Liver (tissue), 9 donors: Measurements from ENCODE around the gene CCR6. TPM values are rescaled to one million over a fixed set of nuclear protein-coding genes. Genes with fewer than 3 reads are reported as not detected.

Experiments used
- DNase-seq: peaks from one replicate; pipeline ENCODE4 v3.0.0-alpha.2; 2017; ENCODE audit warnings: low spot score
- H3K27ac ChIP-seq, 2 donors: one replicate each; pipeline ENCODE4 v1.7.0; 2013; ENCODE audit warnings: inconsistent platforms in 2 of 2, low read length in 2 of 2, control low read depth in 1 of 2, low read depth in 1 of 2, mild to moderate bottlenecking in 1 of 2
- H3K27me3 ChIP-seq, 4 donors: one replicate each; pipeline versions ENCODE4 v1.6.1 to v1.7.0; 2013; ENCODE audit warnings: low read length in 3 of 4, inconsistent platforms in 1 of 4, mild to moderate bottlenecking in 1 of 4, moderate library complexity in 1 of 4; ENCODE audit not compliant: control insufficient read depth in 4 of 4, insufficient read depth in 4 of 4
- H3K36me3 ChIP-seq, 4 donors: one replicate each; pipeline versions ENCODE4 v1.6.1 to v1.7.0; 2013; ENCODE audit warnings: low read length in 3 of 4, mild to moderate bottlenecking in 3 of 4, low read depth in 1 of 4, moderate library complexity in 1 of 4; ENCODE audit not compliant: control insufficient read depth in 4 of 4, insufficient read depth in 3 of 4
- H3K4me1 ChIP-seq, 4 donors: one replicate each; pipeline versions ENCODE4 v1.6.1 to v1.7.0; 2013; ENCODE audit warnings: low read length in 3 of 4, mild to moderate bottlenecking in 3 of 4, moderate library complexity in 1 of 4; ENCODE audit not compliant: control insufficient read depth in 4 of 4, insufficient read depth in 4 of 4
- H3K4me3 ChIP-seq, 3 donors: one replicate each; pipeline versions ENCODE4 v1.6.1 to v1.7.0; 2013; ENCODE audit warnings: low read length in 3 of 3, control low read depth in 1 of 3, low read depth in 1 of 3, mild to moderate bottlenecking in 1 of 3
- H3K9ac ChIP-seq, 2 donors: one replicate each; pipeline ENCODE4 v1.7.0; 2013; ENCODE audit warnings: low read length in 2 of 2, mild to moderate bottlenecking in 2 of 2, moderate library complexity in 2 of 2, control low read depth in 1 of 2, low read depth in 1 of 2
- H3K9me3 ChIP-seq, 4 donors: one replicate each; pipeline versions ENCODE4 v1.6.1 to v1.7.0; 2013; ENCODE audit warnings: low read length in 3 of 4; ENCODE audit not compliant: control insufficient read depth in 4 of 4
- EGR1 ChIP-seq, 2 donors: IDR thresholded peaks; 2 replicates each; pipeline ENCODE4 v1.6.1; 2016 to 2018; ENCODE audit warnings: antibody characterized with exemption in 2 of 2, low read depth in 2 of 2
- FOXA1 ChIP-seq: IDR thresholded peaks from 2 replicates; pipeline ENCODE4 v1.6.1; 2016; ENCODE audit warnings: antibody characterized with exemption
- FOXA2 ChIP-seq: IDR thresholded peaks from 2 replicates; pipeline ENCODE4 v1.6.1; 2016; ENCODE audit warnings: antibody characterized with exemption
- HNF4A ChIP-seq, 2 donors: conservative IDR thresholded peaks; 2 replicates each; pipeline ENCODE4 v1.6.1; 2016; ENCODE audit warnings: antibody characterized with exemption in 2 of 2, mild to moderate bottlenecking in 2 of 2
- HNF4G ChIP-seq: IDR thresholded peaks from 2 replicates; pipeline ENCODE4 v1.6.1; 2016; ENCODE audit warnings: antibody characterized with exemption
- JUND ChIP-seq, 2 donors: IDR thresholded peaks; 2 replicates each; pipeline ENCODE4 v1.6.1; 2016; ENCODE audit warnings: antibody characterized with exemption in 2 of 2
- NR2F2 ChIP-seq: IDR thresholded peaks from 2 replicates; pipeline ENCODE4 v1.6.1; 2016; ENCODE audit warnings: antibody characterized with exemption
- RAD21 ChIP-seq, 2 donors: IDR thresholded peaks; 2 replicates each; pipeline ENCODE4 v1.6.1; 2016; ENCODE audit warnings: antibody characterized with exemption in 2 of 2, mild to moderate bottlenecking in 2 of 2
- RXRA ChIP-seq, 2 donors: IDR thresholded peaks; 2 replicates each; pipeline ENCODE4 v1.6.1; 2017 to 2018; ENCODE audit warnings: antibody characterized with exemption in 2 of 2, mild to moderate bottlenecking in 1 of 2
- SP1 ChIP-seq: IDR thresholded peaks from 2 replicates; pipeline ENCODE4 v1.6.1; 2018; ENCODE audit warnings: antibody characterized with exemption, mild to moderate bottlenecking
- TAF1 ChIP-seq: conservative IDR thresholded peaks from 2 replicates; pipeline ENCODE4 v1.6.1; 2016; ENCODE audit warnings: antibody characterized with exemption, mild to moderate bottlenecking
- YY1 ChIP-seq: IDR thresholded peaks from 2 replicates; pipeline ENCODE4 v1.6.1; 2016; ENCODE audit warnings: antibody characterized with exemption, mild to moderate bottlenecking
- WGBS: extraction: QIAGEN DNeasy Blood & Tissue Kit; methylation state at CpG from one replicate; pipeline ENCODE4 v1.1.7; 2013; 5-methylcytosine and 5-hydroxymethylcytosine counted together
- polyA plus RNA-seq, 2 donors: library from polyadenylated mRNA; stranded (reverse) in 1 of 2; unstranded in 1 of 2; fragments of 200-250 nt in 1 of 2; fragments of >200 nt in 1 of 2; fragmentation: Nextera tagmentation in 1 of 2; extraction: Ambion mirVana in 1 of 2; gene quantifications; one replicate each; pipeline versions ENCODE4 v1.2.1 to v1.2.3, GENCODE V29; 2013 to 2015
- total RNA-seq, 2 donors: library from RNA; depleted of rRNA; stranded (reverse); fragments of >200 nt; gene quantifications; one replicate each; pipeline ENCODE4 v1.2.3, GENCODE V29; 2014
- TF ChIP-seq, protein P1 (sequence below): IDR thresholded peaks from 2 replicates; pipeline ENCODE4 v1.6.1; 2016; ENCODE audit warnings: antibody characterized with exemption
- TF ChIP-seq, protein P2 (sequence below): IDR thresholded peaks from 2 replicates; pipeline ENCODE4 v1.6.1; 2016; ENCODE audit warnings: antibody characterized with exemption
- TF ChIP-seq, protein P3 (sequence below): IDR thresholded peaks from 2 replicates; pipeline ENCODE4 v1.6.1; 2016; ENCODE audit warnings: antibody characterized with exemption
- TF ChIP-seq, protein P4 (sequence below): fragments of 150-350 bp; IDR thresholded peaks from 2 replicates; pipeline ENCODE4 v1.5.1; 2017; ENCODE audit warnings: improper control_type of control experiment, low read depth, low read length; ENCODE audit not compliant: missing input control
- TF ChIP-seq, protein P5 (sequence below): IDR thresholded peaks from 2 replicates; pipeline ENCODE4 v1.6.1; 2016; ENCODE audit warnings: antibody characterized with exemption, mild to moderate bottlenecking
- donor health status: healthy.
- donor health status: healthy.
- donor health status: healthy.
- donor health status: healthy.
- donor health status: healthy.

CCR6 gene
- total and polyA plus RNA-seq, 4 donors: 0.02 to 8.4 TPM; not detected in 2

DNA sequence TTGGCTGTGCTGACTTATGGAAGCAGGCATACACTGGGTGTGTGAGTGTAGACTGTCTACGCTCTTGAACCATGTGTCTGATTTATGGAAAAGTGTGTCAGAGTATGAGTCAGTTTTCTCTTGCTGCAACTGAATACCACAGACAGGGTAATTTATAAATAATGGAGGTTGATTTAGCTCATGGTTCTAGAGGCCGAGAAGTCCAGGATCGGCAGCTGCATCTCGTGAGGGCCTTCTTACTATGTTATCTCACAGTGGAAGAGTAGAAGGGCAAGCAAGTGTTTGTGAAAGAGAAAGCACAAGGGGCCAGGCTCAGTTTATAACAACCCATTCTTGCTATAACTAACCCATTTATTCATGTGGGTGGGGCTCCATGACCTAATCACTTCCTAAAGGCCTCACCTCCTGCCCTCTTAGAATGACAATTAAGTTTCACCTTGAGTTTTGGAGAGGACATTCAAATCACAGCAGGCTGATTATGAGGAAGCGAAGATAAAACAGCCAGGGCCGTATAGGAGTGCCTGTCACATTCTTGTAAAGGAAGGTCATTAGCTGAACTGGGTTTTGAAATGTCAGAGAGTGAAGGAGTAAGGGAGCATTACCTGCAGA, 28.1 kb downstream of the CCR6 start:
- Histone ChIP-seq H3K4me1 (no peaks in the 10 kb centered on the region), H3K27ac (no peak overlapping the region), H3K9ac (no peak overlapping the region), H3K9me3 (no peaks in the 10 kb centered on the region), H3K27me3 (no peaks in the 10 kb centered on the region), H3K36me3 (no peaks in the 10 kb centered on the region), H3K4me3 (no peak overlapping the region)
- 88% methylated on average over 6 of the region's 6 CpGs for WGBS
- TF ChIP-seq RXRA (IDR thresholded peaks at IDR 0.05): no peak
- TF ChIP-seq, protein P1, sequence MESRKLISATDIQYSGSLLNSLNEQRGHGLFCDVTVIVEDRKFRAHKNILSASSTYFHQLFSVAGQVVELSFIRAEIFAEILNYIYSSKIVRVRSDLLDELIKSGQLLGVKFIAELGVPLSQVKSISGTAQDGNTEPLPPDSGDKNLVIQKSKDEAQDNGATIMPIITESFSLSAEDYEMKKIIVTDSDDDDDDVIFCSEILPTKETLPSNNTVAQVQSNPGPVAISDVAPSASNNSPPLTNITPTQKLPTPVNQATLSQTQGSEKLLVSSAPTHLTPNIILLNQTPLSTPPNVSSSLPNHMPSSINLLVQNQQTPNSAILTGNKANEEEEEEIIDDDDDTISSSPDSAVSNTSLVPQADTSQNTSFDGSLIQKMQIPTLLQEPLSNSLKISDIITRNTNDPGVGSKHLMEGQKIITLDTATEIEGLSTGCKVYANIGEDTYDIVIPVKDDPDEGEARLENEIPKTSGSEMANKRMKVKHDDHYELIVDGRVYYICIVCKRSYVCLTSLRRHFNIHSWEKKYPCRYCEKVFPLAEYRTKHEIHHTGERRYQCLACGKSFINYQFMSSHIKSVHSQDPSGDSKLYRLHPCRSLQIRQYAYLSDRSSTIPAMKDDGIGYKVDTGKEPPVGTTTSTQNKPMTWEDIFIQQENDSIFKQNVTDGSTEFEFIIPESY: no peak
- TF ChIP-seq JUND (IDR thresholded peaks at IDR 0.05): no peak
- TF ChIP-seq FOXA2: no peak
- no peak for TF ChIP-seq HNF4G
- TF ChIP-seq YY1: no peak
- TF ChIP-seq, protein P2, sequence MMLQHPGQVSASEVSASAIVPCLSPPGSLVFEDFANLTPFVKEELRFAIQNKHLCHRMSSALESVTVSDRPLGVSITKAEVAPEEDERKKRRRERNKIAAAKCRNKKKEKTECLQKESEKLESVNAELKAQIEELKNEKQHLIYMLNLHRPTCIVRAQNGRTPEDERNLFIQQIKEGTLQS: no peak
- DNase-seq: no peak

DNA sequence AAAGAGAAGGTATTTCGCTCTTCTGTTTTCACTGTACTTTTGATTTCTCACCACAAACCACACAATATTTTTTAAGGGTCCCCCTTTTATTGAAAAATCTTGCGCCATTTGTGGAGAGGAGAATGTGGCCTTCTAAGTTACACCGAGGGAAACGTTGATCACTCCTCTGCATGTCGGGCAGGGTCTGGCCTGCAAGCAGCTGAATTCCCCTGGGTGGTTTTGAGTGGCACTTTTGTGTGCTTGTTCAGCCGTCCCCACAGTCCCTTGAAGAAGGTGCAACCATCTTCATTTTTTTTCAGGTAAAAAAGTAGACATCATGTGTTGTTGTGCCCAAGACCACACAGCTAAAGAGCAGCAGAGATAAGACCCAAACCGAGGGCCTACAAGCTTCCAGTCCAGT, 28.8 kb downstream of the CCR6 start:
- Histone ChIP-seq H3K27ac (no peak overlapping the region), H3K4me3 (no peak overlapping the region), H3K4me1 (no peaks in the 10 kb centered on the region), H3K36me3 (no peaks in the 10 kb centered on the region), H3K27me3 (no peaks in the 10 kb centered on the region), H3K9me3 (no peaks in the 10 kb centered on the region), H3K9ac (no peak overlapping the region)
- DNase-seq: no peak
- TF ChIP-seq FOXA1 (no peak), HNF4A (conservative IDR thresholded peaks at IDR 0.05) (no peak), HNF4G (no peak), FOXA2 (no peak), JUND (IDR thresholded peaks at IDR 0.05) (no peak), RAD21 (IDR thresholded peaks at IDR 0.05) (no peak), TAF1 (no peak), RXRA (IDR thresholded peaks at IDR 0.05) (no peak)
- TF ChIP-seq, protein P2: no peak
- TF ChIP-seq, protein P3, sequence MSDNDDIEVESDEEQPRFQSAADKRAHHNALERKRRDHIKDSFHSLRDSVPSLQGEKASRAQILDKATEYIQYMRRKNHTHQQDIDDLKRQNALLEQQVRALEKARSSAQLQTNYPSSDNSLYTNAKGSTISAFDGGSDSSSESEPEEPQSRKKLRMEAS: no peak
- 89% methylated on average over 7 of the region's 7 CpGs for WGBS

DNA sequence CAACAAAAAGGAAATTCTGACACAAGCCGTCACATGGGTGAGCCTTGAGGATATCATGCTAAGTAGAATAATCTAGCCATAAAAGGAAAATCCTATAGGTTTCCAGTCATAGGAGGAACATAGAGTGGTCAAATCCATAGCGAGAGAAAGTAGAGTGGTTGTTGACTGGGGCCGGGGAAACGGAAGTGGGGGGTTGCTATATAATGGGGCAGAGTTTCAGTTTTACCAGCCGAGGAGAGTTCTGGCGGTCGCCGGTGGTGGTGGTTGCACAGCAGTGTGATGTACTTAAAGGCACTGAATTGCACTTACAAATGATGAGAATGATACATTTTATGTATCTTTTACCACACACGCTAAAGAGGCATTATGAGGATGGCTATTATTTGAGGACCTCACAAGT, 30.0 kb downstream of the CCR6 start:
- no peaks in the 10 kb centered on the region for H3K4me1 ChIP-seq
- H3K9me3 ChIP-seq: no peaks in the 10 kb centered on the region
- no peak overlapping the region for H3K9ac ChIP-seq
- no peak for DNase-seq
- no peaks in the 10 kb centered on the region for H3K27me3 ChIP-seq
- WGBS: 92% methylated on average over 9 of the region's 9 CpGs
- no peaks in the 10 kb centered on the region for H3K36me3 ChIP-seq
- H3K27ac ChIP-seq: no peak overlapping the region
- H3K4me3 ChIP-seq: no peak overlapping the region
- no peak for TF ChIP-seq EGR1 (IDR thresholded peaks at IDR 0.05; ENCODE audit: low read depth in 2 of 2)
- TF ChIP-seq RAD21 (IDR thresholded peaks at IDR 0.05): no peak
- no peak for TF ChIP-seq RXRA (IDR thresholded peaks at IDR 0.05)
- TF ChIP-seq YY1: no peak
- no peak for TF ChIP-seq HNF4G
- TF ChIP-seq, protein P1: no peak
- no peak for TF ChIP-seq TAF1
- no peak for TF ChIP-seq NR2F2
- TF ChIP-seq FOXA2: no peak
- no peak for TF ChIP-seq SP1
- TF ChIP-seq JUND (IDR thresholded peaks at IDR 0.05): no peak
- TF ChIP-seq, protein P4, sequence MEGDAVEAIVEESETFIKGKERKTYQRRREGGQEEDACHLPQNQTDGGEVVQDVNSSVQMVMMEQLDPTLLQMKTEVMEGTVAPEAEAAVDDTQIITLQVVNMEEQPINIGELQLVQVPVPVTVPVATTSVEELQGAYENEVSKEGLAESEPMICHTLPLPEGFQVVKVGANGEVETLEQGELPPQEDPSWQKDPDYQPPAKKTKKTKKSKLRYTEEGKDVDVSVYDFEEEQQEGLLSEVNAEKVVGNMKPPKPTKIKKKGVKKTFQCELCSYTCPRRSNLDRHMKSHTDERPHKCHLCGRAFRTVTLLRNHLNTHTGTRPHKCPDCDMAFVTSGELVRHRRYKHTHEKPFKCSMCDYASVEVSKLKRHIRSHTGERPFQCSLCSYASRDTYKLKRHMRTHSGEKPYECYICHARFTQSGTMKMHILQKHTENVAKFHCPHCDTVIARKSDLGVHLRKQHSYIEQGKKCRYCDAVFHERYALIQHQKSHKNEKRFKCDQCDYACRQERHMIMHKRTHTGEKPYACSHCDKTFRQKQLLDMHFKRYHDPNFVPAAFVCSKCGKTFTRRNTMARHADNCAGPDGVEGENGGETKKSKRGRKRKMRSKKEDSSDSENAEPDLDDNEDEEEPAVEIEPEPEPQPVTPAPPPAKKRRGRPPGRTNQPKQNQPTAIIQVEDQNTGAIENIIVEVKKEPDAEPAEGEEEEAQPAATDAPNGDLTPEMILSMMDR: no peak
- TF ChIP-seq, protein P5, sequence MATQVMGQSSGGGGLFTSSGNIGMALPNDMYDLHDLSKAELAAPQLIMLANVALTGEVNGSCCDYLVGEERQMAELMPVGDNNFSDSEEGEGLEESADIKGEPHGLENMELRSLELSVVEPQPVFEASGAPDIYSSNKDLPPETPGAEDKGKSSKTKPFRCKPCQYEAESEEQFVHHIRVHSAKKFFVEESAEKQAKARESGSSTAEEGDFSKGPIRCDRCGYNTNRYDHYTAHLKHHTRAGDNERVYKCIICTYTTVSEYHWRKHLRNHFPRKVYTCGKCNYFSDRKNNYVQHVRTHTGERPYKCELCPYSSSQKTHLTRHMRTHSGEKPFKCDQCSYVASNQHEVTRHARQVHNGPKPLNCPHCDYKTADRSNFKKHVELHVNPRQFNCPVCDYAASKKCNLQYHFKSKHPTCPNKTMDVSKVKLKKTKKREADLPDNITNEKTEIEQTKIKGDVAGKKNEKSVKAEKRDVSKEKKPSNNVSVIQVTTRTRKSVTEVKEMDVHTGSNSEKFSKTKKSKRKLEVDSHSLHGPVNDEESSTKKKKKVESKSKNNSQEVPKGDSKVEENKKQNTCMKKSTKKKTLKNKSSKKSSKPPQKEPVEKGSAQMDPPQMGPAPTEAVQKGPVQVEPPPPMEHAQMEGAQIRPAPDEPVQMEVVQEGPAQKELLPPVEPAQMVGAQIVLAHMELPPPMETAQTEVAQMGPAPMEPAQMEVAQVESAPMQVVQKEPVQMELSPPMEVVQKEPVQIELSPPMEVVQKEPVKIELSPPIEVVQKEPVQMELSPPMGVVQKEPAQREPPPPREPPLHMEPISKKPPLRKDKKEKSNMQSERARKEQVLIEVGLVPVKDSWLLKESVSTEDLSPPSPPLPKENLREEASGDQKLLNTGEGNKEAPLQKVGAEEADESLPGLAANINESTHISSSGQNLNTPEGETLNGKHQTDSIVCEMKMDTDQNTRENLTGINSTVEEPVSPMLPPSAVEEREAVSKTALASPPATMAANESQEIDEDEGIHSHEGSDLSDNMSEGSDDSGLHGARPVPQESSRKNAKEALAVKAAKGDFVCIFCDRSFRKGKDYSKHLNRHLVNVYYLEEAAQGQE: no peak
